K562 (cell line): Measurements from ENCODE around the gene SRL. TPM values are rescaled to one million over a fixed set of nuclear protein-coding genes. Genes with fewer than 3 reads are reported as not detected.

Experiments
- ERF ChIP-seq: fragments of 450-650 bp; formaldehyde crosslinking; IDR thresholded peaks from 2 replicates; pipeline ENCODE4 v1.4.0; 2020; ENCODE audit warnings: mild to moderate bottlenecking, mixed read lengths
- HOXB6 ChIP-seq: fragments of 250-450 bp; sonication (Bioruptor Pico); IDR thresholded peaks from 2 replicates; pipeline ENCODE4 v1.5.1; 2022; ENCODE audit warnings: mild to moderate bottlenecking, borderline replicate concordance
- IRF1 ChIP-seq: sonication (generic); formaldehyde crosslinking; IDR thresholded peaks from 2 replicates; pipeline ENCODE4 v1.8.0; 2022; ENCODE audit warnings: missing genetic modification reagents, mild to moderate bottlenecking, borderline replicate concordance
- MTA2 ChIP-seq: fragments of 450-650 bp; IDR thresholded peaks from 2 replicates; pipeline ENCODE4 v1.6.1; 2016; ENCODE audit warnings: low read depth
- NELFE ChIP-seq: IDR thresholded peaks from 2 replicates; pipeline ENCODE4 v1.6.1; 2011; ENCODE audit warnings: mild to moderate bottlenecking; ENCODE audit not compliant: insufficient read depth, insufficient read length
- STAT5A ChIP-seq: IDR thresholded peaks from 2 replicates; pipeline ENCODE4 v1.6.1; 2012; ENCODE audit warnings: low read length, inconsistent platforms, borderline replicate concordance
- TCF7L2 ChIP-seq: fragments of 150-350 bp; IDR thresholded peaks from 2 replicates; pipeline ENCODE4 v1.6.1; 2016; ENCODE audit warnings: low read depth, mild to moderate bottlenecking, low read length, moderate library complexity
- THRA ChIP-seq: fragments of 450-650 bp; IDR thresholded peaks from 2 replicates; pipeline ENCODE4 v1.6.1; 2017; ENCODE audit warnings: mild to moderate bottlenecking, moderate library complexity
- ZBTB40 ChIP-seq, 2 experiments: fragments of 450-650 bp in 1 of 2; sonication (generic) in 1 of 2; formaldehyde crosslinking in 1 of 2; IDR thresholded peaks; 2 replicates each; pipeline versions ENCODE4 v1.7.1 to v1.9.0; 2016 to 2022; ENCODE audit warnings: inconsistent platforms in 1 of 2, mild to moderate bottlenecking in 1 of 2, missing genetic modification reagents in 1 of 2
- ZNF146 ChIP-seq: IDR thresholded peaks from one replicate; pipeline ENCODE4 v1.6.1; 2018; ENCODE audit warnings: missing compliant biosample characterization; ENCODE audit not compliant: unreplicated experiment
- ZNF274 ChIP-seq: IDR thresholded peaks from 2 replicates; pipeline ENCODE4 v1.6.1; 2011; ENCODE audit warnings: low read depth, mild to moderate bottlenecking, low read length, moderate library complexity, borderline replicate concordance
- ZNF347 ChIP-seq: fragments of 450-650 bp; formaldehyde crosslinking; IDR thresholded peaks from 2 replicates; pipeline ENCODE4 v1.4.0; 2020; ENCODE audit warnings: low read depth, mild to moderate bottlenecking, moderate library complexity
- ZNF436 ChIP-seq: fragments of 250-450, 450-650 bp; sonication (Bioruptor Pico); formaldehyde crosslinking; IDR thresholded peaks from 2 replicates; pipeline ENCODE4 v1.7.0; 2020; ENCODE audit warnings: mild to moderate bottlenecking
- ZNF76 ChIP-seq: fragments of 250-450 bp; sonication (Bioruptor Pico); IDR thresholded peaks from 2 replicates; pipeline ENCODE4 v1.4.0; 2020; ENCODE audit warnings: mild to moderate bottlenecking, moderate library complexity, borderline replicate concordance
- polyA plus RNA-seq, 8 experiments: library from polyadenylated mRNA; depleted of rRNA in 4 of 8; stranded (reverse) in 5 of 8; unstranded in 3 of 8; fragments of >200 nt; fragmentation: Nextera tagmentation in 2 of 8; fragmentation: Illumina TruSeq in 1 of 8; extraction: Ambion mirVana in 2 of 8; extraction: Trizol in 1 of 8; gene quantifications; 2 replicates each; pipeline versions ENCODE4 v1.2.1 to v1.2.3, GENCODE V29; 2011 to 2014; ENCODE audit warnings: inconsistent platforms in 1 of 8, missing spikeins in 1 of 8
- total RNA-seq, 7 experiments: library from RNA; depleted of rRNA in 6 of 7; stranded (reverse); fragments of >200 nt in 6 of 7; fragmentation: Illumina TruSeq in 2 of 7; extraction: Trizol in 2 of 7; gene quantifications; 2 replicates each; pipeline versions ENCODE4 v1.2.1 to v1.2.3, GENCODE V29; 2011 to 2021; ENCODE audit warnings: low replicate concordance in 1 of 7

Gene SRL
- total and polyA plus RNA-seq, 9 of the 15 experiments (the other 6 are each of a cell fraction or from before 2014, with no cell fraction given): 0.01 TPM; not detected in 8

- TF ChIP-seq ZNF146: no peak
- no peak for TF ChIP-seq ZNF76 (CRISPR knock-in tag)
- TF ChIP-seq TCF7L2: no peak
- peak; percentile 64 for TF ChIP-seq ZBTB40 (IDR thresholded peaks at IDR 0.05)
- no peak for TF ChIP-seq ZBTB40 (CRISPR knock-in tag; IDR thresholded peaks at IDR 0.05)
- TF ChIP-seq NELFE: no peak
- no peak for TF ChIP-seq MTA2
- no peak for TF ChIP-seq ZNF274
- TF ChIP-seq THRA: no peak
- no peak for TF ChIP-seq ZNF347 (CRISPR knock-in tag)
- no peak for TF ChIP-seq STAT5A
- TF ChIP-seq ZNF436: no peak
- TF ChIP-seq HOXB6 (CRISPR knock-in tag): no peak
- no peak; the same call in 1 of the 2 replicates for TF ChIP-seq IRF1
- no peak for TF ChIP-seq ERF (CRISPR knock-in tag)
Observed at GRCh38 chr16:4183237-4184037, 58.4 kb downstream of the SRL start (continued).
